ENCODE results near the gene GGT6. TPM values are rescaled to one million over a fixed set of nuclear protein-coding genes. Genes with fewer than 3 reads are reported as not detected.
"Not testable (repeated sequence)": the region's sequence is repeated elsewhere in the genome, so short reads cannot be mapped to it uniquely, and the experiment has no call there.

Gene GGT6
- total and polyA plus RNA-seq, 5 donors from 2014 or later = not detected

DNA sequence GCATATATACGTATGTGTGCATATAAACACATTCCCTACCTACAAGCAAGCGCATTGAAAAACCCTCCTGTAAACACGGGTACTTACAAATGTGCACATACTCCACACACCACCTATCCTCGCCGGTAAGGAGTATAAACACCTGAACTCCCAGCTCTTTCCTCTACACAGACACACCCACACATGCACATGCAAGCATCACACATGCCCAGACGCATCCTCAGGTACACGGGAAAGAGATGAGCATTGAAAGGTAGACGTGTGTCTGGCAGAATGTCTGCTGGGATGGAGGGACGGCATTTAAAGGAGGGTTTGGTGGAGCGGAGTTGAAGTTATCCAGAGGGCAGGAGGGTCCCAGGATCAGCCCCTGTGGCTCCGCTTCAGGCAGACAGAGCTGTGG lies 19.3 kb upstream of the GGT6 start:
- no peak overlapping the region for H3K27ac Mint-ChIP-seq
- H3K27me3 Mint-ChIP-seq = peaks cover 15% of the 10 kb centered on the region
- no peak for ATAC-seq (ENCODE audit: low read depth in 2 of 2)
- H3K36me3 Mint-ChIP-seq = no peaks in the 10 kb centered on the region
- no peak for DNase-seq
- peaks cover 0 to 5% (median 1%) of the 10 kb centered on the region in 4 donors for H3K4me1 Mint-ChIP-seq
- H3K9me3 ChIP-seq (ENCODE audit: control insufficient read depth in 2 of 2, low read length in 2 of 2) = no peaks in the 10 kb centered on the region
- no peak overlapping the region for H3K4me3 Mint-ChIP-seq
- peaks cover 2% of the 10 kb centered on the region for H3K27me3 ChIP-seq (ENCODE audit: control insufficient read depth, insufficient read depth, low read length)
- peaks cover 6% of the 10 kb centered on the region for H3K4me1 ChIP-seq (ENCODE audit: control insufficient read depth, insufficient read depth, low read length, poor library complexity, severe bottlenecking)
- no peak overlapping the region for H3K27ac ChIP-seq (ENCODE audit: insufficient read depth, low read length, poor library complexity, severe bottlenecking)
- H3K4me3 ChIP-seq (ENCODE audit: low read depth, low read length) = no peak overlapping the region
- no peaks in the 10 kb centered on the region for H3K9me3 Mint-ChIP-seq
- H3K36me3 ChIP-seq (ENCODE audit: control insufficient read depth, insufficient read depth, low read length) = no peaks in the 10 kb centered on the region

DNA sequence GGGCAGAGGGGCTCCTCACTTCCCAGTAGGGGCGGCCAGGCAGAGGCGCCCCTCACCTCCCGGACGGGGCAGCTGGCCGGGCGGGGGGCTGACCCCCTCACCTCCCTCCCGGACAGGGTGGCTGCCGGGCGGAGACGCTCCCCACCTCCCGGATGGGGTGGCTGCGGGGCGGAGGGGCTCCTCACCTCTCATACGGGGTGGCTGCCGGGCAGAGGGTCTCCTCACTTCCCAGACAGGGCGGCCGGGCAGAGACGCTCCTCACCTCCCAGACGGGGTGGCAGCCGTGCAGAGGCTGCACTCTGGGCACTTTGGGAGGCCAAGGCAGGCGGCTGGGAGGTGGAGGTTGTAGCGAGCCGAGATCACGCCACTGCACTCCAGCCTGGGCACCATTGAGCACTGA lies 18.0 kb upstream of the GGT6 start:
- DNase-seq; H3K9me3 Mint-ChIP-seq; H3K27me3 ChIP-seq (ENCODE audit: control insufficient read depth, insufficient read depth, low read length); H3K27me3 Mint-ChIP-seq; H3K27ac Mint-ChIP-seq; ATAC-seq (ENCODE audit: low read depth in 2 of 2); H3K9me3 ChIP-seq (ENCODE audit: control insufficient read depth in 2 of 2, low read length in 2 of 2); H3K36me3 Mint-ChIP-seq; H3K4me1 ChIP-seq (ENCODE audit: control insufficient read depth, insufficient read depth, low read length, poor library complexity, severe bottlenecking); H3K4me3 Mint-ChIP-seq; H3K4me1 Mint-ChIP-seq; H3K36me3 ChIP-seq (ENCODE audit: control insufficient read depth, insufficient read depth, low read length); H3K4me3 ChIP-seq (ENCODE audit: low read depth, low read length); H3K27ac ChIP-seq (ENCODE audit: insufficient read depth, low read length, poor library complexity, severe bottlenecking): not testable (repeated sequence)

DNA sequence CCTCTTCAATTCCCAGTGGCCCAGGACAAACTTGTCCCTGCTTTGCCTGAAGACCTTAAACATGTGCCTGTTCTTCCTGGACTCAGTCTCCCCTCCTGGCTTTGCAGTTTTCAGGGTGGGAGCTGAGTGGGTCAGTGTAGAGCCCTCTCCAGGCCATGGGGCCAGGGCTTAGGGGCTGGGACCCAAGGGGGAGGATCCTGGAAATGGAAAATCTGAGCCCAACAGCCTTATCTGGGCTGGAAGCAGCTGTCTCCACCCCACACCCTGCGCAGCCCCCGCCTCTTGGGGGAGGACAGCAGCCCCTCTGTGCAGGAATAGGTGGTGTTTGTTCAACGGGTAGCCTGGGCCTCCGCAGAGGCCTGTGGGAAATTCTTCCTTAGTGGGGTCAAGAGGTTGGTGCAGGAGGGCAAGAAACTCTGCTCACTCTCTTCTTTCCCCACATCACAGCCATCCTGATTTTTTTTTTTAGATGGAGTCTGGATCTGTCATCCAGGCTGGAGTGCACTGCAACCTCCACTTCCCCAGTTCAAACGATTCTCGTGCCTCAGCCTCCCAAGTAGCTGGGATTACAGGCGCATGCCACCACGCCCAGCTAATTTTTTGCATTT lies 17.1 kb upstream of the GGT6 start:
- Mint-ChIP-seq H3K36me3 (no peaks in the 10 kb centered on the region), H3K27me3 (peaks cover under 1% of the 10 kb centered on the region), H3K9me3 (no peaks in the 10 kb centered on the region), H3K4me1 (peaks cover 0 to 4% (median 0%) of the 10 kb centered on the region in 4 donors), H3K4me3 (no peak overlapping the region), H3K27ac (no peak overlapping the region)
- Histone ChIP-seq H3K9me3 (ENCODE audit: control insufficient read depth in 2 of 2, low read length in 2 of 2) (no peaks in the 10 kb centered on the region), H3K4me3 (ENCODE audit: low read depth, low read length) (no peak overlapping the region), H3K27me3 (ENCODE audit: control insufficient read depth, insufficient read depth, low read length) (no peaks in the 10 kb centered on the region), H3K36me3 (ENCODE audit: control insufficient read depth, insufficient read depth, low read length) (no peaks in the 10 kb centered on the region), H3K4me1 (ENCODE audit: control insufficient read depth, insufficient read depth, low read length, poor library complexity, severe bottlenecking) (peaks cover 3% of the 10 kb centered on the region), H3K27ac (ENCODE audit: insufficient read depth, low read length, poor library complexity, severe bottlenecking) (no peak overlapping the region)
- no peak for ATAC-seq (ENCODE audit: low read depth in 2 of 2)
- no peak for DNase-seq

DNA sequence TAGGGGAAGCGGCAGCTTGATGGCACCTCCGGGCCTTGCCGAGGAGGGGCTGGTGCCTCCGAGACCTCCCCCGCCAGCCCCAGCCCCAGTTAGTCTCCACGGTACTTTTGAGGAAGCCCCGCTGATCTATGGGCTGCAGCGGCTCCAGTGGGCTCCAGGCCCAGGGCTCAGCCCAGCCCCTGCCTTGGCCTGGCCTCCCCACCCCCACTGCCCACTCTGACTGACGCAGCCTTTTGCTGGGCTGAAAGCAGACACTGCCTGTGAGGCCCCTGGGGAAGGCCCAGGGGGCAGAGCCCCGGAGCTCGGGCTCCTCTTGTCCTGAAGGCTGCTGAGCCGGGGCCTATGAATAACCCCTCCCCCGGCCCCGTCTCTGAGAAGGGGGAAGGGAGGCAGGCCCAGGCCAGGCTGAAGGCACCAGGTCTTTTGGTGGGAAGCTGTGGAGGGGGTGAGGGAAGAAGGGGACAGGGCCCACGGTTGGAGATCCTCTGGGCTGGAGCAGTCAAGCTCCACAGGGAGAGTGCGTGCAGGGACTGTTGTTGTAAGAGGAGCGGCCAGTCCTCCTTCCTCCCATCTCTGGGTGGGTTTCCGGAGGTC lies 16.4 kb upstream of the GGT6 start:
- Histone ChIP-seq H3K36me3 (ENCODE audit: control insufficient read depth, insufficient read depth, low read length) (no peaks in the 10 kb centered on the region), H3K27me3 (ENCODE audit: control insufficient read depth, insufficient read depth, low read length) (no peaks in the 10 kb centered on the region), H3K4me1 (ENCODE audit: control insufficient read depth, insufficient read depth, low read length, poor library complexity, severe bottlenecking) (peaks cover 3% of the 10 kb centered on the region), H3K9me3 (ENCODE audit: control insufficient read depth in 2 of 2, low read length in 2 of 2) (no peaks in the 10 kb centered on the region), H3K4me3 (ENCODE audit: low read depth, low read length) (no peak overlapping the region), H3K27ac (ENCODE audit: insufficient read depth, low read length, poor library complexity, severe bottlenecking) (no peak overlapping the region)
- no peaks in the 10 kb centered on the region for H3K36me3 Mint-ChIP-seq
- peaks cover 0 to 4% (median 0%) of the 10 kb centered on the region in 4 donors for H3K4me1 Mint-ChIP-seq
- DNase-seq (no peak), ATAC-seq (ENCODE audit: low read depth in 2 of 2) (no peak)
- no peaks in the 10 kb centered on the region for H3K9me3 Mint-ChIP-seq
- H3K27ac Mint-ChIP-seq = no peak overlapping the region
- H3K27me3 Mint-ChIP-seq = no peaks in the 10 kb centered on the region
- no peak overlapping the region for H3K4me3 Mint-ChIP-seq

DNA sequence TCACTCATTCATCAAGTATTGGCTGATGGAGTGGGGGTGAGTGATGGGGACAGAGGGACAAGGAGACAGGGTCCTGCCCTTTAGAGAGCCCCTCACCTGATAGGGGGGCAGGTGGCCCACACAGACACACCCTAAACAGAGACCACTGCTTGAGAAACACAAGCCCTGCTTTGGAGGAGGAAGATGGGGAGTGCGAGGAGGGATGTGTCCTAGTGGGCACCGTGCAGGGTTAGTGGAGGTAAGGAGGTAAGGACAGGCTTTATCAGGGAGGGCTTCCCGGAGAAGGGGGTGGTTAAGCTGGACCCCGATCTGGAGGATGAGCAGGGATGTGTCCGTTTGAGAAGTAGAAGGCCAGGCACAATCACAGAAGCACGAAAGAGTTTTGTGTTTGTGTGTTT lies 15.8 kb upstream of the GGT6 start:
- DNase-seq (no peak), ATAC-seq (ENCODE audit: low read depth in 2 of 2) (no peak)
- Histone ChIP-seq H3K4me1 (ENCODE audit: control insufficient read depth, insufficient read depth, low read length, poor library complexity, severe bottlenecking) (peaks cover 3% of the 10 kb centered on the region), H3K36me3 (ENCODE audit: control insufficient read depth, insufficient read depth, low read length) (no peaks in the 10 kb centered on the region), H3K27me3 (ENCODE audit: control insufficient read depth, insufficient read depth, low read length) (peaks cover 4% of the 10 kb centered on the region), H3K4me3 (ENCODE audit: low read depth, low read length) (no peak overlapping the region), H3K27ac (ENCODE audit: insufficient read depth, low read length, poor library complexity, severe bottlenecking) (no peak overlapping the region), H3K9me3 (ENCODE audit: control insufficient read depth in 2 of 2, low read length in 2 of 2) (no peaks in the 10 kb centered on the region)
- Mint-ChIP-seq H3K4me3 (no peak overlapping the region), H3K27ac (peak overlapping the region in 1 of 3 donors; percentile 20), H3K36me3 (no peaks in the 10 kb centered on the region), H3K27me3 (no peaks in the 10 kb centered on the region), H3K4me1 (peaks cover 0 to 4% (median 0%) of the 10 kb centered on the region in 4 donors), H3K9me3 (no peaks in the 10 kb centered on the region)

DNA sequence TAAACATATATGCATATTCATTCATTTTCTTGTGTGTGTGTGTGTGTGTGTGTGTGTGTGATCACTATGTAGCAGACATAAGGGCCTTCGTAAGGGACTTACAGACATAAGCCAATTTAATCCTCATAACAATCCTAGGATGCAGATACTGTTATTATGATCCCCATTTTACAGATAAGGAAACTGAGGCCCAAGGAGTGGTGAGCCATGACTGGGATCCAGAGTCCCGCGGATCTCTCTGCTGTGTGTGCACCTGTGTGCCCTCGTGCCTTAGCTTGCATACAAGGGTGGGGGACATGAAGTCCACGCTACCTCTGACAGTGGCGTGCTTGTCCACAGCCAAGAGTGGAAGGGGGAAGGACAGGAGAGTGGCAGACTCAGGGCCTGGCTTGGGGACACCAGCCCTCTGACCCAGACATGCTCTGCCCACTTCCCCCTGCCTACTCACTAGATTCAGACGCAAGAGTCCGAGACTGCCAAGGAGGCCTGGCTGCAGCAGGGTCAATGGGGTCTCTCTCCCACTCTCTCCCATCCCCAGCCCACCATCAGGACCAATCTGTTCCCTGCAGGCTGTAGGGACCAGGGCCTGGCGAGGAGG lies 14.2 kb upstream of the GGT6 start:
- Mint-ChIP-seq H3K4me1 (peaks cover 0 to 4% (median 0%) of the 10 kb centered on the region in 4 donors), H3K27ac (no peak overlapping the region), H3K9me3 (no peaks in the 10 kb centered on the region), H3K36me3 (no peaks in the 10 kb centered on the region), H3K4me3 (no peak overlapping the region), H3K27me3 (peaks cover 4% of the 10 kb centered on the region)
- no peaks in the 10 kb centered on the region for H3K9me3 ChIP-seq (ENCODE audit: control insufficient read depth in 2 of 2, low read length in 2 of 2)
- H3K36me3 ChIP-seq (ENCODE audit: control insufficient read depth, insufficient read depth, low read length) = no peaks in the 10 kb centered on the region
- no peak overlapping the region for H3K4me3 ChIP-seq (ENCODE audit: low read depth, low read length)
- peaks cover 6% of the 10 kb centered on the region for H3K27me3 ChIP-seq (ENCODE audit: control insufficient read depth, insufficient read depth, low read length)
- peaks cover 3% of the 10 kb centered on the region for H3K4me1 ChIP-seq (ENCODE audit: control insufficient read depth, insufficient read depth, low read length, poor library complexity, severe bottlenecking)
- DNase-seq (no peak), ATAC-seq (ENCODE audit: low read depth in 2 of 2) (no peak)
- no peak overlapping the region for H3K27ac ChIP-seq (ENCODE audit: insufficient read depth, low read length, poor library complexity, severe bottlenecking)

DNA sequence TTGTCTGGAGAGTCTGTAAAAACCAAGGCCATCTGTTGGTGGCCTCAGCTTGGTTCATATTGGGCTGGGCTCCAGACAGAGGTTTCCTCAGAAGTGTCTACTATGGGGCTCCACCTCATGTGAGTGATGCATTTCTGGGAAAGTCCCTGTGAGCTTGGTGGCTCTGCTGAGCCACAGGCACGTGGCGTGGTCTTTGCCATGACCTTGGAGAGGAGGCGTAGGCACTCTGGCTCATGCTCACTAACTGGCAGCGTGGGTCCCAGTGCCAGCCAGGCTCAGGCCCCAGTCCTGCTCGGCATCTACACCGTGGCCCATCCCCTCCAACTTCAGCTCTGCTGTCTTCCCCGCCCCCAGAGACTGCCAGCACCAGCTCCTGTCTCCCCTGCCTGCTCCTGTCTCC lies 13.3 kb upstream of the GGT6 start:
- DNase-seq (peak in 1 of 3 donors; percentile 44), ATAC-seq (ENCODE audit: low read depth in 2 of 2) (peak; percentile 72 to 79)
- H3K4me3 Mint-ChIP-seq = no peak overlapping the region
- Histone ChIP-seq H3K4me1 (ENCODE audit: control insufficient read depth, insufficient read depth, low read length, poor library complexity, severe bottlenecking) (peaks cover 3% of the 10 kb centered on the region), H3K36me3 (ENCODE audit: control insufficient read depth, insufficient read depth, low read length) (no peaks in the 10 kb centered on the region), H3K27me3 (ENCODE audit: control insufficient read depth, insufficient read depth, low read length) (peaks cover 6% of the 10 kb centered on the region), H3K27ac (ENCODE audit: insufficient read depth, low read length, poor library complexity, severe bottlenecking) (no peak overlapping the region), H3K9me3 (ENCODE audit: control insufficient read depth in 2 of 2, low read length in 2 of 2) (no peaks in the 10 kb centered on the region), H3K4me3 (ENCODE audit: low read depth, low read length) (no peak overlapping the region)
- no peaks in the 10 kb centered on the region for H3K9me3 Mint-ChIP-seq
- H3K4me1 Mint-ChIP-seq = peaks cover 0 to 4% (median 0%) of the 10 kb centered on the region in 4 donors
- H3K27ac Mint-ChIP-seq = no peak overlapping the region
- H3K36me3 Mint-ChIP-seq = no peaks in the 10 kb centered on the region
- peaks cover 4% of the 10 kb centered on the region for H3K27me3 Mint-ChIP-seq

DNA sequence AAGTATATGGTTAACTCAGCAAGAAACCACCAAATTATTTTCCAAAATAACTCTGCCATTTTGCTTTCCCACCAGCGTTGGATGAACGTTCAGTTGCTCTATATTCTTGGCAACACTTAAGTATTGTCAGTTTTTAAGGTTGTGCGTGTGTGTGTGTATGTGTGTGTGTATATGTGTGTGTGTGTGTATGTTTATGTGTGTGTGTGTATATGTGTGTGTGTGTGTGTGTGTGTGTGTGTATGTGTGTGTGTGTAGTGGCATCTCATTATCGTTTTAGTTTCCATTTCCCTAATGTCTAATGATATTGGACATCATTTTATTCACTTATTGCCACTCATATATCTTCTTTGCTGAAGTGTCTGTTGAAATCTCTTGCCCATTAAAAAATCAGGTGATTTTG lies 12.7 kb upstream of the GGT6 start:
- peaks cover 3% of the 10 kb centered on the region for H3K4me1 ChIP-seq (ENCODE audit: control insufficient read depth, insufficient read depth, low read length, poor library complexity, severe bottlenecking)
- H3K36me3 Mint-ChIP-seq = no peaks in the 10 kb centered on the region
- ATAC-seq (ENCODE audit: low read depth in 2 of 2) = no peak
- no peaks in the 10 kb centered on the region for H3K9me3 Mint-ChIP-seq
- no peaks in the 10 kb centered on the region for H3K9me3 ChIP-seq (ENCODE audit: control insufficient read depth in 2 of 2, low read length in 2 of 2)
- peaks cover 6% of the 10 kb centered on the region for H3K27me3 ChIP-seq (ENCODE audit: control insufficient read depth, insufficient read depth, low read length)
- no peak for DNase-seq
- H3K4me1 Mint-ChIP-seq = peaks cover 0 to 4% (median 0%) of the 10 kb centered on the region in 4 donors
- H3K27me3 Mint-ChIP-seq = peaks cover 4% of the 10 kb centered on the region
- no peak overlapping the region for H3K4me3 ChIP-seq (ENCODE audit: low read depth, low read length)
- no peak overlapping the region for H3K27ac Mint-ChIP-seq
- no peaks in the 10 kb centered on the region for H3K36me3 ChIP-seq (ENCODE audit: control insufficient read depth, insufficient read depth, low read length)
- H3K27ac ChIP-seq (ENCODE audit: insufficient read depth, low read length, poor library complexity, severe bottlenecking) = no peak overlapping the region
- no peak overlapping the region for H3K4me3 Mint-ChIP-seq
